ENCODE data around the gene ART5. TPM values are rescaled to one million over a fixed set of nuclear protein-coding genes. Genes with fewer than 3 reads are reported as not detected.
"Not testable (repeated sequence)": the region's sequence is repeated elsewhere in the genome, so short reads cannot be mapped to it uniquely, and the experiment has no call there.

ART5 gene
- total and polyA plus RNA-seq, 8 donors: 0.24 to 2.2 (median 1.3) TPM

- ATAC-seq (no peak), DNase-seq (no peak)
- no peak for TF ChIP-seq CTCF (IDR thresholded peaks at IDR 0.05)
- Histone ChIP-seq H3K27me3 (no peaks in the 10 kb centered on the region), H3K9me3 (no peaks in the 10 kb centered on the region), H3K4me1 (no peaks in the 10 kb centered on the region), H3K27ac (no peak overlapping the region), H3K4me3 (no peak overlapping the region), H3K36me3 (no peaks in the 10 kb centered on the region)
- intact Hi-C loops (cut with DNase I): no loop called here
Measured at GRCh38 chr11:3658252-3658651, 16.5 kb upstream of the ART5 start.

DNA sequence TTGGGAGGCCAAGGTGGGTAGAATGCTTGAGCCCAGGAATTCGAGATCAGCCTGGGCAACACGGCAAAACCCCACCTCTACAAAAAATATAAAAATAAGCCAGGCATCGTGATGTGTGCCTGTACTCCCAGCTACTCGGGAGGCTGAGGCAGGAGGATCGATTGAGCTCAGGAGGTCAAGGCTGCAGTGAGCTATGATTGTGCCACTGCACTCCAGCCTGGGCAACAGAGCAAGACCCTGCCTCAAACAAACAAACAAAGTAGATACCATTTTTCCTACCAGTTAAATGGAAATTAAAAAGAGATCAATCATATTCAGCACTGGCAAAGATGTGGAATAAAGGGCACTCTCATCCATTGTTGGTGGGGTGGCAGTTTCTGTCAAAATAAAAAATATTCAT lies 15.5 kb upstream of the ART5 start:
- H3K27ac ChIP-seq; H3K36me3 ChIP-seq; H3K4me1 ChIP-seq; intact Hi-C loops (cut with DNase I); DNase-seq; H3K4me3 ChIP-seq; H3K27me3 ChIP-seq; ATAC-seq; H3K9me3 ChIP-seq: not testable (repeated sequence)

GRCh38 chr11:3655547-3655946 lies 13.8 kb upstream of the ART5 start:
- Histone ChIP-seq H3K4me1 (no peaks in the 10 kb centered on the region), H3K4me3 (no peak overlapping the region), H3K27me3 (no peaks in the 10 kb centered on the region), H3K36me3 (no peaks in the 10 kb centered on the region), H3K9me3 (no peaks in the 10 kb centered on the region), H3K27ac (no peak overlapping the region)
- DNase-seq (no peak), ATAC-seq (no peak)
- TF ChIP-seq CTCF (IDR thresholded peaks at IDR 0.05): no peak
- intact Hi-C loops (cut with DNase I): no loop called here

DNA sequence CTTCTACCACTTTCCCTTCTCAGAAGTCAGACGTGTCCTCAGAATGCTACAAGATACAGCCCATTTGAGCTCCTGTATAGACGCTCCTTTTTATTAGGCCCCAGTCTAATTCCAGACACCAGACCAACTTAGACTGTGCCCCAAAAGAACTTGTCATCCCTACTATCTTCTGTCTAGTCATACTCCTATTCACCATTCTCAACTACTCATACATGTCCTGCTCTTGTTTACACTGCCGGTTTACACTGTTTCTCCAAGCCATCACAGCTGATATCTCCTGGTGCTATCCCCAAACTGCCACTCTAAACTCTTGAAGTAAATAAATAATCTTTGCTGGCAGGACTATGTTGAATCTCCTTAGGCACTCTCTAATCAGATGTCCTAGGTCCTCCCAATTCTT lies 10.7 kb upstream of the ART5 start:
- H3K9me3 ChIP-seq; H3K27ac ChIP-seq; H3K4me3 ChIP-seq; H3K36me3 ChIP-seq; H3K4me1 ChIP-seq; intact Hi-C loops (cut with DNase I); H3K27me3 ChIP-seq; ATAC-seq; DNase-seq: not testable (repeated sequence)

- H3K36me3 ChIP-seq; H3K4me3 ChIP-seq; ATAC-seq; H3K27ac ChIP-seq; H3K9me3 ChIP-seq; H3K4me1 ChIP-seq; DNase-seq; intact Hi-C loops (cut with DNase I): not testable (repeated sequence)
- H3K27me3 ChIP-seq: peaks cover 0 to 13% of the 10 kb centered on the region in 2 donors
Measured at GRCh38 chr11:3649374-3649773, 7.6 kb upstream of the ART5 start.

GRCh38 chr11:3648843-3649242 lies 7.1 kb upstream of the ART5 start:
- H3K36me3 ChIP-seq; H3K4me1 ChIP-seq; DNase-seq; ATAC-seq; H3K27ac ChIP-seq; H3K4me3 ChIP-seq; intact Hi-C loops (cut with DNase I); H3K9me3 ChIP-seq: not testable (repeated sequence)
- peaks cover 0 to 18% of the 10 kb centered on the region in 2 donors for H3K27me3 ChIP-seq

DNA sequence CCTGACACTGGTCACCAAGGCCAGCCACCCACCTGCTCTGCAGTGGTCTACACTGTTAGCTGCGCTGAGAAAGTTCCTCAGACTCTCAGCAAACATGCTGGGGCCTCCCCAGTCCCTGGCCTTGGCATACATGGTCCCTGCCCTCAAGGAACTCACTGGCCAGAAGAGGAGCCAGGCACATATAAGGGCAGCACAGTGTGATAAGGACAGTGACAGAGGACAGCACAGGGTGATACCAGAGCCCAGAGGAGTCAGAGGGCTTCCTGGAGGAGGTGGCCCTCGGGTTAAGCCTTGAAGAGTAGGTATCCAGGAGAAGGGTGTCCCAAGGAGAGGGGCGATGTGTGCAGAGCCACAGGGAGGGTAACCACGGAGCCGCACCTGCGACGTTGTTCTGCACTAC lies 3.8 kb upstream of the ART5 start:
- intact Hi-C loops (cut with DNase I): no loop called here
- Histone ChIP-seq H3K27ac (no peak overlapping the region), H3K9me3 (no peaks in the 10 kb centered on the region), H3K27me3 (peaks cover 0 to 45% of the 10 kb centered on the region in 2 donors), H3K4me3 (no peak overlapping the region), H3K4me1 (peaks cover 14 to 17% of the 10 kb centered on the region in 2 donors), H3K36me3 (no peaks in the 10 kb centered on the region)
- no peak for ATAC-seq
- TF ChIP-seq CTCF (IDR thresholded peaks at IDR 0.05): no peak
- no peak for DNase-seq
